Endothelial cell of umbilical vein (primary cell): ENCODE measurements around the gene VPS26C. TPM values are rescaled to one million over a fixed set of nuclear protein-coding genes. Genes with fewer than 3 reads are reported as not detected.

ENCODE experiments used
- BruUV-seq: library from RNA; stranded (reverse); fragments of 400-500 nt; replicated peaks from 2 replicates; lab custom pipeline; 2021; lab: Mats Ljungman, UMichigan
- CTCF ChIA-PET: fragments of 300-600, 350-600 bp; sonication (Branson Sonifier 250); formaldehyde crosslinking; loops from one replicate; lab custom pipeline; 2021; ENCODE audit warnings: antibody characterized with exemption, inconsistent platforms; lab: Charles Lee
- POLR2A ChIA-PET: fragments of 300-600, 350-600 bp; sonication (Branson Sonifier 250); formaldehyde crosslinking; loops from one replicate; lab custom pipeline; 2021; ENCODE audit warnings: antibody characterized with exemption, inconsistent platforms; lab: Charles Lee
- DNase-seq: peaks from one replicate; pipeline ENCODE4 v3.0.0-alpha.2; 2011; ENCODE audit warnings: low read depth, low spot score
- FAIRE-seq: peaks from 2 replicates; lab custom pipeline; 2011; peaks lifted over from hg19 to GRCh38; lab: Jason Lieb, UNC
- H2AFZ ChIP-seq: 2 replicates; pipeline ENCODE4 v1.6.0; 2012; ENCODE audit warnings: low read depth, low read length, control low read depth, inconsistent platforms
- H3K27ac ChIP-seq: 2 replicates; pipeline ENCODE4 v1.5.1; 2011; ENCODE audit warnings: low read depth, mild to moderate bottlenecking, control low read depth, low read length, moderate library complexity; ENCODE audit not compliant: insufficient read depth
- H3K27me3 ChIP-seq, 2 experiments: 2 replicates each; pipeline versions ENCODE4 v1.6.0 to v1.6.1; 2011; ENCODE audit warnings: low read length in 2 of 2, mixed read lengths in 1 of 2; ENCODE audit not compliant: control insufficient read depth in 2 of 2, insufficient read depth in 2 of 2
- H3K36me3 ChIP-seq, 2 experiments: 2 replicates in 1 of 2; 3 replicates in 1 of 2; pipeline ENCODE4 v1.5.1; 2011; ENCODE audit warnings: low read length in 2 of 2, mild to moderate bottlenecking in 1 of 2, moderate library complexity in 1 of 2; ENCODE audit not compliant: control insufficient read depth in 2 of 2, insufficient read depth in 2 of 2; ENCODE audit errors: extremely low read depth in 1 of 2
- H3K4me1 ChIP-seq: 3 replicates; pipeline ENCODE4 v1.5.1; 2011; ENCODE audit warnings: mild to moderate bottlenecking, low read length; ENCODE audit not compliant: control insufficient read depth, insufficient read depth; ENCODE audit errors: extremely low read depth
- H3K4me2 ChIP-seq: 2 replicates; pipeline ENCODE4 v1.6.1; 2011; ENCODE audit warnings: low read length, control low read depth, mixed read lengths; ENCODE audit not compliant: insufficient read depth
- H3K4me3 ChIP-seq, 3 experiments: fragments of 200-600 bp in 1 of 3; sonication (generic), shearing (Covaris generic) in 1 of 3; replicated peaks in 1 of 3; 2 replicates each; pipeline ENCODE4 v1.5.1; 2011 to 2016; ENCODE audit warnings: control low read depth in 3 of 3, low read length in 3 of 3, mild to moderate bottlenecking in 2 of 3, inconsistent platforms in 1 of 3, low read depth in 1 of 3, moderate library complexity in 1 of 3; ENCODE audit not compliant: insufficient read depth in 1 of 3
- H3K79me2 ChIP-seq: 2 replicates; pipeline ENCODE4 v1.6.0; 2012; ENCODE audit warnings: low read length, inconsistent platforms; ENCODE audit not compliant: control insufficient read depth, insufficient read depth
- H3K9ac ChIP-seq: replicated peaks from 2 replicates; pipeline ENCODE3; 2011; ENCODE audit warnings: low read length, control low read depth; ENCODE audit not compliant: insufficient read depth; ENCODE audit errors: extremely low read depth
- H3K9me1 ChIP-seq: replicated peaks from 3 replicates; pipeline ENCODE4 v1.6.0; 2011; ENCODE audit warnings: mild to moderate bottlenecking, low read length; ENCODE audit not compliant: control insufficient read depth, insufficient read depth; ENCODE audit errors: extremely low read depth
- H3K9me3 ChIP-seq: replicated peaks from 2 replicates; pipeline ENCODE4 v1.5.1; 2012; ENCODE audit warnings: low read length, inconsistent platforms; ENCODE audit not compliant: control insufficient read depth, insufficient read depth
- H4K20me1 ChIP-seq: replicated peaks from 2 replicates; pipeline ENCODE3; 2011; ENCODE audit warnings: mild to moderate bottlenecking, low read length; ENCODE audit not compliant: control insufficient read depth, insufficient read depth; ENCODE audit errors: extremely low read depth
- FOS ChIP-seq: IDR thresholded peaks from 2 replicates; pipeline ENCODE4 v1.6.1; 2011; ENCODE audit warnings: mild to moderate bottlenecking, low read length, moderate library complexity, borderline replicate concordance; ENCODE audit not compliant: insufficient read depth
- GATA2 ChIP-seq: IDR thresholded peaks from 2 replicates; pipeline ENCODE4 v1.7.0; 2011; ENCODE audit warnings: low read depth, mild to moderate bottlenecking, moderate library complexity, mixed read lengths, low read length; ENCODE audit not compliant: insufficient read length, insufficient read depth
- JUN ChIP-seq: IDR thresholded peaks from 2 replicates; pipeline ENCODE4 v1.6.1; 2011; ENCODE audit warnings: borderline replicate concordance, low read depth; ENCODE audit not compliant: insufficient read length, insufficient read depth
- MYC ChIP-seq: IDR thresholded peaks from one replicate; pipeline ENCODE4 v1.6.1; 2011; ENCODE audit warnings: mild to moderate bottlenecking, low read depth, low read length
- POLR2A ChIP-seq: IDR thresholded peaks from 2 replicates; pipeline ENCODE4 v1.6.1; 2012; ENCODE audit warnings: low read depth, mild to moderate bottlenecking, control low read depth, low read length
- POLR2AphosphoS5 ChIP-seq: IDR thresholded peaks from 2 replicates; pipeline ENCODE4 v1.6.1; 2012; ENCODE audit warnings: low read depth, mild to moderate bottlenecking, control low read depth, low read length, moderate library complexity; ENCODE audit not compliant: insufficient read depth
- dilution Hi-C: fragments of 300-500 bp; cut with MboI; formaldehyde crosslinking; loops from one replicate; pipeline ENCODE4 v1.15.0; 2019; ENCODE audit warnings: low sequenced_read_pairs; ENCODE audit not compliant: extremely low pct_ligation_motif_present
- intact Hi-C: fragments of 100-400 bp; cut with micrococcal nuclease; formaldehyde crosslinking; loops from one replicate; pipeline ENCODE4 v1.10.0; 2022
- polyA plus RNA-seq, 4 experiments: library from polyadenylated mRNA; depleted of rRNA in 3 of 4; stranded (reverse) in 3 of 4; unstranded in 1 of 4; fragments of >200 nt; gene quantifications; 2 replicates each; pipeline versions ENCODE4 v1.2.1 to v1.2.3, GENCODE V29; 2011 to 2012; ENCODE audit warnings: missing spikeins in 1 of 4
- total RNA-seq: library from RNA; stranded (reverse); gene quantifications from 2 replicates; pipeline ENCODE4 v1.2.3, GENCODE V29; 2021
- TF ChIP-seq, protein P1 (sequence below): IDR thresholded peaks from 2 replicates; pipeline ENCODE4 v1.6.1; 2011; ENCODE audit not compliant: insufficient read depth, insufficient read length
- TF ChIP-seq, protein P2 (sequence below), 2 donors: IDR thresholded peaks; 1 replicate in 1 of 2; 2 replicates in 1 of 2; pipeline ENCODE4 v1.5.1; 2011; ENCODE audit warnings: low read length in 2 of 2, mild to moderate bottlenecking in 2 of 2, moderate library complexity in 2 of 2, control low read depth in 1 of 2, inconsistent platforms in 1 of 2, low read depth in 1 of 2; ENCODE audit not compliant: insufficient read depth in 1 of 2; ENCODE audit errors: extremely low read depth in 1 of 2

The VPS26C gene
- total and polyA plus RNA-seq, 2 donors (not counting 3 experiments of a cell fraction or from before 2014, with no cell fraction given) = 35.2 to 53.7 TPM

DNA sequence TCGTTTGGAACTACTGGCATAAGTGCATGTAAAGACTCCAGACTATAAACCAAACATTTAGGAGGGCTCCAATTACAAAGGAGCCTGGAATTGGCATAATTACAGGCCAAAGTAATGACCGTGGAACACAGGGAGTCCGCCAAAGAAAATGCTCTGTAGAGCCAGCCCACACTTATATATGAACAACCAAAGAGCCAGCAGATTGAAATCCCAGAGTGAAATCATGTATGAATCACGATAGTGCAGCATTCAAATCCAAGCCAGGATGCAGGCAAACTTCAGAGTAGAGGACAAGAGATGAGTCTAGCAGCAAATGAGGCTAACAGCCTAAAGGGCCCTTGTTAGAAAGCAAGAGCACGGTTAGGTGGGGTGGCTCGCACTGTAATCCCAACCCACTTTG is 13.1 kb downstream of the VPS26C start:
- H3K36me3 ChIP-seq = no peaks in the 10 kb centered on the region
- DNase-seq (no peak), FAIRE-seq (no peak)
- CTCF ChIA-PET = interaction anchor here (0.9 kb wide), 1 partner anchor 8 kb away, joined by 3 read pairs; no protein-coding TSS in a partner anchor
- no peak overlapping the region for H3K4me2 ChIP-seq
- dilution Hi-C loops = no loop called here
- intact Hi-C loops = no loop called here
- H3K4me3 ChIP-seq = no peak overlapping the region
- POLR2A ChIA-PET = no interaction called here
- no peaks in the 10 kb centered on the region for H3K27me3 ChIP-seq
- no peak overlapping the region for H3K9ac ChIP-seq
- no peaks in the 10 kb centered on the region for H3K9me3 ChIP-seq
- H2AFZ ChIP-seq = no peak overlapping the region
- H3K4me1 ChIP-seq = peaks cover 21% of the 10 kb centered on the region
- no peaks in the 10 kb centered on the region for H3K9me1 ChIP-seq
- H3K79me2 ChIP-seq = peaks cover 42% of the 10 kb centered on the region
- H3K27ac ChIP-seq = no peak overlapping the region
- TF ChIP-seq JUN = no peak
- no peak for TF ChIP-seq FOS
- TF ChIP-seq POLR2A = no peak
- TF ChIP-seq POLR2AphosphoS5 = no peak
- TF ChIP-seq, protein P1, sequence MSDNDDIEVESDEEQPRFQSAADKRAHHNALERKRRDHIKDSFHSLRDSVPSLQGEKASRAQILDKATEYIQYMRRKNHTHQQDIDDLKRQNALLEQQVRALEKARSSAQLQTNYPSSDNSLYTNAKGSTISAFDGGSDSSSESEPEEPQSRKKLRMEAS = no peak
- TF ChIP-seq GATA2 = no peak
- TF ChIP-seq, protein P2, sequence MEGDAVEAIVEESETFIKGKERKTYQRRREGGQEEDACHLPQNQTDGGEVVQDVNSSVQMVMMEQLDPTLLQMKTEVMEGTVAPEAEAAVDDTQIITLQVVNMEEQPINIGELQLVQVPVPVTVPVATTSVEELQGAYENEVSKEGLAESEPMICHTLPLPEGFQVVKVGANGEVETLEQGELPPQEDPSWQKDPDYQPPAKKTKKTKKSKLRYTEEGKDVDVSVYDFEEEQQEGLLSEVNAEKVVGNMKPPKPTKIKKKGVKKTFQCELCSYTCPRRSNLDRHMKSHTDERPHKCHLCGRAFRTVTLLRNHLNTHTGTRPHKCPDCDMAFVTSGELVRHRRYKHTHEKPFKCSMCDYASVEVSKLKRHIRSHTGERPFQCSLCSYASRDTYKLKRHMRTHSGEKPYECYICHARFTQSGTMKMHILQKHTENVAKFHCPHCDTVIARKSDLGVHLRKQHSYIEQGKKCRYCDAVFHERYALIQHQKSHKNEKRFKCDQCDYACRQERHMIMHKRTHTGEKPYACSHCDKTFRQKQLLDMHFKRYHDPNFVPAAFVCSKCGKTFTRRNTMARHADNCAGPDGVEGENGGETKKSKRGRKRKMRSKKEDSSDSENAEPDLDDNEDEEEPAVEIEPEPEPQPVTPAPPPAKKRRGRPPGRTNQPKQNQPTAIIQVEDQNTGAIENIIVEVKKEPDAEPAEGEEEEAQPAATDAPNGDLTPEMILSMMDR (IDR thresholded peaks at IDR 0.05; ENCODE audit: extremely low read depth in 1 of 2, insufficient read depth in 1 of 2, low read depth in 1 of 2, low read length in 2 of 2) = no peak
- no peak for TF ChIP-seq MYC
- no TSS peak for BruUV-seq
- H4K20me1 ChIP-seq = peaks cover 12% of the 10 kb centered on the region
